Measurements from ENCODE around the gene RBM39. TPM values are rescaled to one million over a fixed set of nuclear protein-coding genes. Genes with fewer than 3 reads are reported as not detected.

The RBM39 gene
- total and polyA plus RNA-seq, 2 of the 13 experiments (the other 11 are each of a cell fraction or from before 2014, with no cell fraction given) = 788 to 920 TPM

GRCh38 chr20:35739294-35740163, 2.5 kb downstream of the RBM39 start (continued):
- 0 out of 2 replicates have a peak, but pooled peaks have one; percentile 67 for TF ChIP-seq ARNT2 (CRISPR knock-in tag; IDR thresholded peaks at IDR 0.05; ENCODE audit: low read depth)
- TF ChIP-seq HNRNPUL1 (IDR thresholded peaks at IDR 0.05; ENCODE audit: low read depth, low read length) = peak; percentile 32; the same call in 1 of the 2 replicates
- TF ChIP-seq ATF1 (CRISPR knock-in tag; IDR thresholded peaks at IDR 0.05) = no peak
- TF ChIP-seq ZNF670 (CRISPR knock-in tag; IDR thresholded peaks at IDR 0.05; ENCODE audit: borderline replicate concordance) = peak; percentile 74; the same call in 1 of the 2 replicates
- TF ChIP-seq ZNF644 (CRISPR knock-in tag; IDR thresholded peaks at IDR 0.05; ENCODE audit: low read depth) = peak; percentile 51; the same call in 1 of the 2 replicates
- peak; percentile 24; the same call in 1 of the 2 replicates for TF ChIP-seq KMT2B (CRISPR knock-in tag; IDR thresholded peaks at IDR 0.05)
- no peak for TF ChIP-seq SUZ12 (IDR thresholded peaks at IDR 0.05; ENCODE audit: low read depth, low read length)
- TF ChIP-seq RBAK (CRISPR knock-in tag; IDR thresholded peaks at IDR 0.05) = no peak
- TF ChIP-seq PITX1 (CRISPR knock-in tag; IDR thresholded peaks at IDR 0.05) = no peak
- TF ChIP-seq NCOA2 (CRISPR knock-in tag; IDR thresholded peaks at IDR 0.05) = 0 out of 2 replicates have a peak, but pooled peaks have one; percentile 24
- TF ChIP-seq E2F1 (CRISPR knock-in tag; IDR thresholded peaks at IDR 0.05) = no peak
- no peak for TF ChIP-seq MEIS2 (CRISPR knock-in tag; IDR thresholded peaks at IDR 0.05)
- TF ChIP-seq ZNF335 (CRISPR knock-in tag; IDR thresholded peaks at IDR 0.05) = no peak
- no peak for TF ChIP-seq CREB1 (IDR thresholded peaks at IDR 0.05)
- TF ChIP-seq CREB1 (CRISPR knock-in tag; IDR thresholded peaks at IDR 0.05) = 0 out of 2 replicates have a peak, but pooled peaks have one; percentile 19
- 0 out of 2 replicates have a peak, but pooled peaks have one; percentile 42 for TF ChIP-seq SIN3A (IDR thresholded peaks at IDR 0.05; ENCODE audit: borderline replicate concordance, low read depth, low read length)
- TF ChIP-seq FOXP1 (IDR thresholded peaks at IDR 0.05) = no peak
- no peak for TF ChIP-seq FOXP1 (CRISPR knock-in tag; IDR thresholded peaks at IDR 0.05)
- TF ChIP-seq ZBTB37 (CRISPR knock-in tag; IDR thresholded peaks at IDR 0.05) = no peak
- TF ChIP-seq ZBTB33 (CRISPR knock-in tag; IDR thresholded peaks at IDR 0.05) = 0 out of 2 replicates have a peak, but pooled peaks have one; percentile 37
- peak; percentile 61 for TF ChIP-seq ZC3H4 (CRISPR knock-in tag; IDR thresholded peaks at IDR 0.05; ENCODE audit: borderline replicate concordance)
- TF ChIP-seq NFE2L2 (IDR thresholded peaks at IDR 0.05; ENCODE audit: low read length) = 0 out of 2 replicates have a peak, but pooled peaks have one; percentile 23
- no peak for TF ChIP-seq ZSCAN21 (CRISPR knock-in tag; IDR thresholded peaks at IDR 0.05; ENCODE audit: borderline replicate concordance)
- TF ChIP-seq HIC2 (CRISPR knock-in tag; IDR thresholded peaks at IDR 0.05; ENCODE audit: low read depth) = 0 out of 2 replicates have a peak, but pooled peaks have one; percentile 20
- peak; percentile 94 for TF ChIP-seq ZBTB38 (CRISPR knock-in tag; IDR thresholded peaks at IDR 0.05)
- peak; percentile 50; the same call in 1 of the 2 replicates for TF ChIP-seq MBD4 (IDR thresholded peaks at IDR 0.05; ENCODE audit: borderline replicate concordance, low read length)
